Stimulated activated CD4-positive, alpha-beta T cell treated with anti-CD3 and anti-CD28 coated beads, TNF-alpha, amount 100 ng/mL, for 1 hour (primary cell): ENCODE results near the gene NCOA1.
"Not testable (repeated sequence)": the region's sequence is repeated elsewhere in the genome, so short reads cannot be mapped to it uniquely, and the experiment has no call there.

Experiments used
- DNase-seq, 3 donors: peaks; one replicate each; pipeline ENCODE4 v3.0.0-alpha.2; 2020; ENCODE audit warnings: low read depth in 3 of 3, low spot score in 1 of 3

Gene NCOA1

DNA sequence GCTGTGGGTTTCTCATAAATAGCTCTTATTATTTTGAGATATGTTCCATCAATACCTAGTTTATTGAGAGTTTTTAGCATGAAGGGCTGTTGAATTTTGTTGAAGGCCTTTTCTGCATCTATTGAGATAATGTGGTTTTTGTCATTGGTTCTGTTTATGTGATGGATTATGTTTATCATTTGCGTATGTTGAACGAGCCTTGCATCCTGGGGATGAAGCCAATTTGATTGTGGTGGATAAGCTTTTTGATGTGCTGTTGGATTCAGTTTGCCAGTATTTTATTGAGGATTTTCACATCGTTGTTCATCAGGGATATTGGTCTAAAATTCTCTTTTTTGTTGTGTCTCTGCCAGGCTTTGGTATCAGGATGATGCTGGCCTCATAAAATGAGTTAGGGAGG, 42.5 kb downstream of the NCOA1 start:
- DNase-seq, result not testable (repeated sequence)

DNA sequence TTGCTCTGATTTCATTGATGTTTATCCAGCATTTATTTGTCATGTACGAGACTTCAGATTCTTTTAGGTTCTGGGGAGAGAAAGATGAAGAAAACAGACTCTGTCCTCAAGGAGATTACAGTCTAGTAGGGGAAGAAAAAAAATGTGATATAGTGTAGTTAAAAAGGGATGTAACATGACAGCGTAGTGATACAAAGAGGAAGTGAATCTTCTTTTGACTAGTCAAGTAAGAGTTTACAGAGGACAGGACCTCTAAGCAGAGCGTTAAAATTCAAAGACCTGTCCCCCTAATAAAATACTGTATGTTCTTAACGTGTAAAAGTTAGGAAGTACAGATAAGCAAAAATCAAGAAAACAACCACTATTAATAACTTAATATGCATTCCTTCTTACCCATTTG, 47.7 kb downstream of the NCOA1 start:
- no peak for DNase-seq

DNA sequence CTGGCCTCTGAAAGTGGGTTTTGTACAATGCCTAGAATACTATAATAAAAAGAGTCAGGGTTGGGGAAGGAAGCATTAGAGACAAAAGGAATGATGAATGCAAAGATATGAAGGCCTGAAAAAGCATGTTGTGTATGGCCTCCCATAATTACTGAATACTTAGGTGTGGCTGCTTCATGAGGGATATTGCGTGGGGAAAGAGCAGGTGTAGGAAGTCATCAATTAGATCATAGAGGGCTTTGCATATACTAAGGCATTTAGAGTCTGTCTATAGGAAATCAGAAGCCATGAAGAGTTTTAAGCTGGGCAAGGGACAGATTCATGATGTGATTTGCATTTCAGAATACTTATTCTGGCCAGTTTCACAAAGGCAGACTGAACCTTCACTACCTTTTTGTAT, 48.2 kb downstream of the NCOA1 start:
- DNase-seq, result no peak

DNA sequence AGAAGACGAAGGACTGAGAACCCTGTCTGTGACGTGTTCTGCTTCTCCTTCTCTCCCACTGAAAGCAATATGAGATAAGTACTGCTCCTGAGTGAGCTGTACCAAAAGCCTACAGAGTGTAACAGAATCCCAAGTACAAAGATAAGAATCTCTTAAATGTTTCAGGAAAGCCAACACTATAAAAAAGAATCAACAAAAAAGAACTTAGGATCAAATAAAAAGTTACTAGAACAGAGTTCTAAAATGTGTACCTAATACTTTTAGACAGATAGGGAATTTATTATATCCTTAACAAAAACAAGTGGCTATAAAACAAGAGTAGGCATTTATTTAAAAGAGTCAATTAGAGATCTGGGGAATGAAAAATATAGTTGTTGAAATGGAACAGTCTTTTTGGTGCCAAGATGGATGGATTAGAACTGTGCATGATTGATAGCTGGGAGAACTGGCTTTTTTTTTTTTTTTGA, 49.0 kb downstream of the NCOA1 start:
- DNase-seq, result no peak

DNA sequence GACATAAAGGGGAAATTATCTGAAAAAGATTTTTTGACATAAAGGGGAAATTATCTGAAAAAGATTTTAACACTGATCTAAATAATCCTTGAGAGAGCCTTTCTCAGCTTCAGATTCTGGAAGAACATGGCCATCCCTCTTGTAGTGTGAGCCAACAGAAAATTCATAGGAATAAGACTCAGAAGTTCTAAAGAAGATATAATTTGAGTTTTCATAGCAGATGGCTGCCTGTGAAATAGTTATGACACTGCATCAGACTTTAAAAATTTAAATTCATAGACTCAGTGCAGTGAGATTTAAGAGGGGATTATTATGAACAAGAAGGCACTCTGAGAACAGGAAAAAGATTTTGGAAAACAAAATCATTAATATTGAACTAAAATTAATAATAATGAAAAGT, 50.6 kb downstream of the NCOA1 start:
- DNase-seq, result no peak

DNA sequence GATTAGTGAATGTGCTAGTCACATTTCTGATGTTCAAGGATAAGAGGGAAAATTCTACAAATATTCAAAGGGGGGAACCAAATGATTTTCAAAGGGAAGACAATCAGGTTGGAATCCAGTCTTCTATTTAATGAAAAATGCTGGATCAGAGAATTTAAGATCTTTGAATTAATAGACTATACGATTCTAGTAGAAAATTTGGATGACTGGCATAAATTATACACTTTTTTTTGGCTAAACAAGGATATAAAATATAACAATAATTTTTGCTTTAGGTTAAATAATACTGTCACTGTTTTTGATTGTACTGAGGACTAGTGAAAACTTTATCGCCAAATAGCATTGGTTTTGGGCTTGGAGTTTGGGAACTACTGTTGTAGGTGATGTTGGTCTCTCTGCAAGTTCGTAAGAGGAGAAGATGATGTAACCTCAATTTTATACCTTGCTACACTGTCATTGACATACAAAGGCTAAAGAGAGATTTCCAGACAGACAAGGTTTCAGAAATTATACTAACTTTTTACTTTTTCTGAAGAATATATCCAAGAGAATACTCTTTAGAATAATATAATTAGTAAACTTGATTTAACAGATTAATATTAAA, 51.3 kb downstream of the NCOA1 start:
- DNase-seq, result no peak

DNA sequence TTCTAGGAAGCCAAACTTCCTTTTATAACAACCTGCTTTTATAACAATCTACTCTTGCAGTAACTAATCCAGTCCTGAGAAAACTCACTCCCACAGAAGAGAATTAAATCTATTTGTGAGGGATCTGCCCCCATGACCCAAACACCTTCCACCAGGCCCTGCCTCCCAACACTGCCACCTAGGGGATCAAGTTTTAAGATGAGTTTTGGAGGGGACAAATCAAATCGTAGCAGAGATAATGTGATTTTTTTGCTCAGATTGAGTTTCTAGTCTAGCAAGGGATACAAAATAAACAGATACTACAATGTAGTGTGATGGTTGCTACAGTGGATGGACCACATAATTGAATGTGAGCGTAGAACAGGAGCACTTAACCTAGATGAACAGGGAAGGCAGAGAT, 52.2 kb downstream of the NCOA1 start:
- no peak for DNase-seq

DNA sequence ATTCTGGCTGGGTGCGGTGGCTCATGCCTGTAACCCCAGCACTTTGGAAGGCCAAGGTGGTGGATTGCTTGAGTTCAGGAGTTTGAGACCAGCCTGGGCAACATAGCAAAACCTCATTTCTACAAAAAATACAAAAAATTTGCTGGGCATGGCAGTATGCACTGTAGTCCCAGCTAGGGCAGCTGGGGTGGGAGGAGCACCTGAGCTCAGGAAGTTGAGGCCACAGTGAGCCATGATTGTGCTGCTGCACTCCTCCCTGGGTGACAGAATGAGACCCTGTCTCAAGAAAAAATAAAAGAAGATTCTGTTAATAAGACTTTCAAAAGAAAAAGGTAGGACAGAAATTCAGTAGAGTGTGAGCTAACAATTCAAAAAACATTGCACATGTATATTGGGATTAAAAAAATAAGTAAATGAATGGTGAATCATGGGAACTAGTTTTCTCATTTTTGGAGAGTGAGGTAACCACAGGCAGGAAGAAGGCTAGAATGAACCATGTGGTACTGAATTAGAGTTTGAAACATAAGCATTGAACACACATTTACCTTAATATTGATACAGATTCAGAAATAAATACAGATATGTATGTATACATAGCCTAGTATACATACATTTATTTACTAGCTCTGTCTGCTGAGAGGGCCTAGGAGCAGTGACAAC, 53.5 kb downstream of the NCOA1 start:
- DNase-seq, result no peak

DNA sequence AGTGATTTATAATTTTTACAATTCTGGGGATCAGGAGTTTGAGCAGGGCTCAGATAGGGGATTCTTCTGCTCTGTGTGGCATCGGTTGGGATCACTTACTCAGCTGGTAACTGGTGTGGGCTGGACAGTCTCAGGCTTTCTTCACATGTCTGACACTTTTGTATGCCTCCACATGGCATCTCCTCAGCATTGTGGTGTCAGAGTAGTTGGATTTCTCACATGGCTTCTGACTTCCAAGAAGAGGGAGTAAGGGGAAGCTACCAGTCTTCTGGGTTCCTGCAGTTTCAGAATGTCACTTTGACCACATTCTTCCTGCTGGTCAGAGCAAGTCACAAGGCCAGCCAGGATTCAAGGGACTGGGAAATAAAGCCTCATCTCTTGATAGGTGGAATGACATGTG, 55.6 kb downstream of the NCOA1 start:
- no peak for DNase-seq

DNA sequence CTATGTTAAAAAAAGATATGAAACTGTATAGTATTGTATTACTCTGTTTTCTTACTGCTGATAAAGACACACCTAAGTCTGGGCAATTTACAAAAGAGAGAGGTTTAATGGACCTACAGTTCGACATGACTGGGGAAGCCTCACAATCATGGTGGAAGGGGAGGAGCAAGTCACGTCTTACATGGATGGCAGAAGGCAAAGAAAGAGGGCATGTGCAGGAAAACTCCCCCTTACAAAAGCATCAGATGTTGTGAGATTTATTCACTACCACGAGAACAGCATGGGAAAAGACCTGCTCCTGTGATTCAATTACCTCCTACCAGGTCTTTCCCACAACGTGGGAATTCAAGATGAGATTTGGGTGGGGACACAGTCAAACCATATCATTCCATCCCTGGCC, 57.0 kb downstream of the NCOA1 start:
- DNase-seq, result no peak

DNA sequence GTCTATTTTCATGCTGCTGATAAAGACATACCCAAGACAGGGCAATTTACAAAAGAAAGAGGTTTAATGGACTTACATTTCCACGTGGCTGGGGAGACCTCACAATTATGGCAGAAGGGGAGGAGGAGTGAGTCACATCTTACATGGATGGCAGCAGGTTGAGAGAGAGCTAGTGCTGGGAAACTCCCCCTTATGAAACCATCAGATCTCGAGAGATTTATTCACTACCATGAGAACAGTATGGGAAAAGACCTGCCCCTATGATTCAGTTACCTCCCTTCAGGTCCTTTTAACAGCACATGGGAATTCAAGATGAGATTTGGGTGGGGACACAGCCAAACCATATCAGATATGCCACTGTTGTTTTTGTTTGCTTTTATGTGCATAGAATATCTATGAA, 59.2 kb downstream of the NCOA1 start:
- not testable (repeated sequence) for DNase-seq

DNA sequence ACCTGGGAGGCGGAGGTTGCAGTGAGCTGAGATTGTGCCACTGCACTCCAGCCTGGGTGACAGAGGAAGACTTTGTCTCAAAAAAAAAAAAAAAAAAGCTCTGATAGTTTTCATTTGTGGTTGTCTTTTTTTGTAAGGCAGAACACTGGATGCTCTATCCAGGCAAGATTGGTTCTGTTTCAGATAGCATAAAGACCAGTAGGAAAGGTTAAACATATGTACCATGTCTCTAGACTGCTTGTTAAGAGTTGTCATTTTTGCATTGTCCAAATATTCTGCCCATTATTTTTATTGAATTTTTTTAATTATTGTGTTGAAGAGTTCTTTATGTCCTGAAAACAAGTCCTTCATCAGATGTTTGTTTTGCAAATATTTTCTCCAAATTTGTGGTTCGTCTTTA, 60.0 kb downstream of the NCOA1 start:
- no peak for DNase-seq

DNA sequence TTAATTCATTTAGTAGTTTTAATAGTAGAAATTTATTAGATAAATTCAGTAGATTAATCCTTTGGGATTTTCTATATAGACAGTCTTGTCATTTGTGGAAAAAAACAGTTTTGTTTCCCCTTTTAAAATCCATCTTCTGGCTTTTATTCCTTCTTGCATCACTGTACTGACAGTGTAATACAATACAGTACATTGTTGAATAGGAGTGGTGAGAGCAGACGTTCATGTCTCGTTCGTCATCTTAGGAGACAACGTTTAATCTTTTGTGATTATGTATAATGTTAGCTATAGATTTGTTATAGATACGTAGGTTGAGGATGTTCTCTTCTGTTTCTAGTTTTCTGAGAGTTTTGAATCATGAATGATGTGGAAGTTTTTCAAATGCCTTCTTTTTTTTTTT, 61.8 kb downstream of the NCOA1 start:
- DNase-seq, result no peak

DNA sequence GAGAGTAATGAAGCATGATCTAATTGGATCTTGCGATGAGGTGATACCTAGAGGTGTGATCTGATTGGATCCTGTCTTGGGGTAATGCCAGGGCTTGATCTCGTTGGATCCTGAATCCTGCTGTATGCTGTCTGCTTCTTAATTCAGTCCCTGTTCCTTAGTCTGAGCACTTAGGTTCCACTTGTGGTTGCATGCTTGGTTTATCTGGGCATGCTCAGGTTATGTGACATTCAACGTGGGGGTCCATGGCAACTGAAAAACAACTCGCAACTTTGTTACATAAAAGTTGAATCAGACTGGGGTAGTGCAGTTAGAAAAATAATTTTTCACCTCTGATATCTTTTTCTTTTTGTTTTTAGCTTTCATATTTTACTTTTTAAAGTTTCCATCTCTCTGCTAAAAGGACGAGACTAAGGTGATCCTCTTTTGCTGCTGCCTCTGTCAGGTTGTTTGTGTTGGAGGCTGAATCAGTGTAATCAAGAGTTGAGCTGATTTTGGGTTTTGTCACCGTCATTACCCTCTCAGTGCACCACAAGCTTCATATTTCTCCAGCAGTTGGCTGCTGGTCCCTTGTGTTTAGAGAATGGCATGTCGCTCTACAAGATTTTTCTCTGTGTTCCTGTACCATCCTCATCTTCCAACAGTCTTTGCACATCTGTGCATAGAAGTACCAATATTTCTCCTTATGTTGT, 67.9 kb downstream of the NCOA1 start:
- no peak for DNase-seq

DNA sequence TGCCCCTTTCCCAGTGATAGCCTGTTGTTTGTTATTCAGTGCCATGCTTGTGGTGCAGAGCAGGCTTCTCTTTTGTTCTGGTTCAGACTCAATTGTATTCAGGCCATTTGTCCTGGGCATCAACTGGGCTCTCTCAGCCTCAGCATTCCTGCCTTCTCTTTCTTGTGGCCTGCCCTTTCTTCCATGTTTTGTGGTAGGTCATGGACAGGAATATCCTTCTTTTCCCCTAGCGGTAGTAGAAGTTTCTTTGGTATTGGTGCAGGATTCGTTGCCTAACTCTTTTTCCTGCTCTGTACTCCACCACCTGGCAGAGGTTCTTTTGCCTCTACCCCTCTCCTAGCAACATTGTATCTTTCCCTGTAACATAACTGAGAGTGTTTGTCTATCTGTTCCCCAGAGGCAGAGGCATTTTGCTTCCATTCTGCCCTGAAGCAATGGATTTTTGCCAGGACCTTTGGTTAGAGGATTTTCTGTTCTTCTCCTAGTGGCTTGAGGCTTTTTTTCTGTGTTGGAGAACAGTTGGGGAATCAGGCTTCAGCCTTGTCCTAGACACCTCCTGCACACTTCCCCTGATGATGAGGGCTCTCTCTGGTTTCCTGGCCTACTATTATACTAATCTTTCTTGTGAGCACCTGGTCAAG, 68.5 kb downstream of the NCOA1 start:
- DNase-seq, result no peak

DNA sequence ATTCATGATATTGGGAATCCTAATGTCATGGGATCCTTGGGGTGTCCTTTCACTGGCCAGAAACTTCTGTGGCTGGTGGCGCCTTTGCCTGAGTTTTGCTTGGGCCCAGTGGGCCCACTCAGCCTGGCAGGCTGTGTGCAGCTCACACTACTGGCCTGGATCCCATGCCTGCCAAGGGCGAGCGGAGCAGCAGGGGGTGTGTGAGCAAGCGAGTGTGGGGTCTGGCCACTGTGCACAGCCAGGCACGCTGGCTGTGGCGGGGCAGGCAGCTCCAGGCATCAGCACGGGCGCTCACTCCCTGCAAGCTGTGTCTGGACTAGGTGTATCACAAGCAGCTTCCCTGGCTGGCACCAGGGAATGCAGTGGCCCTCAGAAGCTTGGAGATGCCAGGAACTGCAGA, 74.5 kb downstream of the NCOA1 start:
- no peak for DNase-seq

DNA sequence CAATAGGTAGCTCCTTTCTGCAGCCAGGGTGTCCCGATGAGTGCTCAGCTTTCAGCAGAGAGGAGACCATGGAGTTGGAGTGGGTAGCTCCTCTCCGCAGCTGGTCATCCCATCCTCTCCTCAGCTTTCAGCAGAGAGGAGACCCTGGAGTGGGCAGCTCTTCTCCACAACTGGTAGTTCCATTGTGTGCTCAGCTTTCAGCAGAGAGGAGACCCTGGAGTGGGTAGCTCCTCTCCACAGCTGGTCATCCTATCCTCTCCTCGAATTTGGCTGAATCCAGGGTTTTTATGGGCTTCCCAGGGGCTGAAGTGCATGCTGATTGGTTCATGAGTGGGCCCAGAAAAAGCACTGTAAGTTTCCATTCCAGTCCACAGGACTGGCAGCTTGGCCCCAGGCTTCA, 75.2 kb downstream of the NCOA1 start:
- DNase-seq, result no peak

DNA sequence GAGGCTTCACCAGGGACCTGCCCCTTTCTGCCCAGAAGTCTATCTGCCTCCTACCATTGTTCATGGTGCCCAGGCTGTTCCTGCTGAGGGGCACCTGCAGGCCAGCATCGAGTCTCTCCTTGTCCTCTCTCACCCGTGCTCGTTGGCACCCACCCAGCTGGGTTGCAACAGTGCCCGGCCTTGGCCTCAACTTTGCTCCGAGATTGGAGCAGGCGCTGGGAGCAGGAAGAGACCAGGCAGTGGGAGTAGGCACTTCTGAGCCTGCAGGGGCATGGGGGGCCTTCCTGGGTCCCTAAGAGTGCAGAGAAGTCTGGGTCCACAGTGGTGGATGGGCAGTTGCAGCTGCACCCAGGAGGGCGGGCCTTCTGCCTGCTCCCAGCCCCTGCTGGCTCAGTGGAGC, 75.6 kb downstream of the NCOA1 start:
- no peak for DNase-seq

DNA sequence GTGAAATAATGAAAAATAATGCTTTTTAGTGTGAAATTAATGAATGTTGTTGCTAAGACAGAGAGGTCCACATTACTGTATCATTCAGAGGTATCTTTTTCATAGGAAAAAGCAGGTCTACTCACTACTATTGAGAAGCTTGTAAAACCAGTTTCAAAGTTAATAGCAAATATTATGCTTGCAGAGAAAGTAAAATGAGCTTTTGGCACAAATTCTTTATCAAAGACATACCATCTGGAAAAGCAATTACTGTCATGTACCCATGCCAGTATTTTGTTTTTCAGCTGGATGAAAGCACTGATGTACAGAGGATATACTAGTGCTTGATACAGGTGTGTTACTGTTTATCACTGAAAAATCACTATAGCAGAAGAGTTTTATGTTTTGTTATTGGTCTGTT, 77.5 kb downstream of the NCOA1 start:
- DNase-seq, result no peak

DNA sequence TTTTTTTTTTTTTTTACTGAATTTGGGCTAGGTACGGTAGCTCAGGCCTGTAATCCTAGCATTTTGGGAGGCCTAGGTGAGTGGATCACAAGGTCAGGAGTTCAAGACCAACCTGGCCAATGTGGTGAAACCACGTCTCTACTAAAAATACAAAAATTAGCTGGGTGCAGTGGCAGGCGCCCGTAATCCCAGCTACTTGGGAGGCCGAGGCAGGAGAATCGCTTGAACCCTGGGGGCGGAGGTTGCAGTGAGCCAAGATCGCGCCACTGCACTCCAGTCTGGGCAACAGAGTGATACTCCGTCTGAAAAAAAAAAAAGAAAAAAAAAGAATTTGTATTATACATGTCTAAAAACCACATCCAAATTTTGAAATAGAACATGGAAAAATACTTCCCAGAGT, 78.5 kb downstream of the NCOA1 start:
- not testable (repeated sequence) for DNase-seq

DNA sequence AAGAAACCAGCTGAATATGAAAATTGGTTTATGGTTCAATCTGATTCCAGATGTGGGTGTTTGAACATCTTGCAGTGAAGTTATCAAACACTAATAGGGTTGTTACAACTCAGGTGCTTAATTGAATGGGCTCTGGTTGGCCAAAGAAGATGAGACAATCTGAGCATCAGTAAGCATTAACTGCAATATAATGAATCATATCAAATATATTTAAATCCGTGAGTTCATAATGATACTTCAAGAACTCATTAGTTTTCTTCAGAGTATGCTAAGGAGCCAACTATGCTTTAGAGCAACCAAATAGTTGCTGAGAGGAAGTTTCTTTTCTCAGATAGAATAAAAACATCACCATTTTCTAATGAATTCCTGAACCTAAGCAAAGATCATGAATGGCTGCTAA, 79.2 kb downstream of the NCOA1 start:
- no peak for DNase-seq

DNA sequence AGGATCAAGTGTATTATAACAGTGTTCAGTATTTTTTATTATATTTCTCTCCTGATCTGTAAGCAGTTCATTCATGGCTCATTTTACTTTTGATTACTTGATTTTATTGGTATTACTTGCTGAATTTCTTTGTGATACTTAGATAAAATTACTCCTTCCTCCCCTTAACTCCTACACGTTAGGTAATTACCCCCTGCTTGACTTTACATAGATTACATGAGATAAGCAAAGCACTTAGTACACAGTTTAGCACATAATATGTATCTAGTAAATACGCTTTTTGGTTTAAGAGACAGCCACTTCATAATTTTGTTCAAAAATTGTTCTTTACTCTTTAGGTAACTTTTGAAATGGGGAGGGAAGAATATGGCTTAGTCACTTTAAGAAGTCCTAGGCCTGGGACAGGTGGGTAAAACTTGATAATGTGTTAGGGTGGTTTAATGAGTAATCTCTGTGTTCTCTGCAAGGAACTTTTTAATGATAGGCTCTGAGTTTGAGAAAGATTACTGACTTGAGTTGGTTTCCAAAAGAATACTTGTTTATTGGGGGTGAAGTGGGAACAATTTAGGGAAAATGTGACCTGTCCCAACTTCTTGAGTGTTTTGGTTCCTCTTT, 80.9 kb downstream of the NCOA1 start:
- no peak for DNase-seq
